SKM-1 (cell line): ENCODE results near the gene STEAP1B.
"Not testable (repeated sequence)": the region's sequence is repeated elsewhere in the genome, so short reads cannot be mapped to it uniquely, and the experiment has no call there.

Experiments
- DNase-seq: peaks from one replicate; lab custom pipeline; 2025; ENCODE audit not compliant: unreplicated experiment; lab: John Stamatoyannopoulos, UW

Gene STEAP1B

DNA sequence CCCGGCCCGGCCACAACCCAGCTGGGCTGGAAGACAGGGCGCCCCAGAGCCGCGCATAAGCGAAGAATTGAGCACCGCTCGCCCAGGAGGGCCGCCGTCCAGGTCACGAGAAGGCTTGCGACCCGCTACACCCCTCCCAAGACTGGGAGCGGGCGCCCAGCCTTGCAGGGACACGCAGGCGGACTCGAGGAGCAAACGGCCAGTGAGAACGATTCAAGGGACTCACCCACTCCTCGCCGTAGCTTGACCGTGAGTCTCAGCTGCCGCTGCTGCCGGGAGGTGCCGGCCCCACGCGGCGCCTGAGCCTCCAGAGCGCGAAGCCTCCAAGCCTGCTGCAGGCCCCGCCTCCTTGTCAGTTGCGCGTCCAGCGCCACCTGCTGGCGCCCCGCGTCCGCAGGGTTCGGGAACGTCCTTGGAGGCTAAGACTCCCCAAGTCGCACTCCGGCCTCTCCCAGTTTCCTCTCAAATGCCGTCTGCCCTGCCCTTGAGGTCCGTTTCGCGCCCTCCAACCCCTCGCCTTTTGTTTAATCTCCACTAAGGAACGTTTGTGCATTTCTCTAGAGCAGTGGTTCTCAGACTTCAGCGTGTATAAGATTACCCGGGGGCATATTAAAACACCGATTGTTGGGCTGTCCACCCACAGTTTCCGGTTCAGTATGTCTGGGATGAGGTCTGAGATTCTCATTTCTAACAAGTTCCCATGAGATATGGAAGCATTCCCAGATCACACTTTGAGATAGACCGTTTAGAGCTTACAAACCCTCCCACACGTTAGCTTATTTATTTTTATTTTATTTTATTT, at the start of gene STEAP1B:
Gene STEAP1B (minus strand): TSS at position 301 of the 802 bp plus-strand sequence. CDS start 5,333 bp downstream, outside the sequence.
- not testable (repeated sequence) for DNase-seq

DNA sequence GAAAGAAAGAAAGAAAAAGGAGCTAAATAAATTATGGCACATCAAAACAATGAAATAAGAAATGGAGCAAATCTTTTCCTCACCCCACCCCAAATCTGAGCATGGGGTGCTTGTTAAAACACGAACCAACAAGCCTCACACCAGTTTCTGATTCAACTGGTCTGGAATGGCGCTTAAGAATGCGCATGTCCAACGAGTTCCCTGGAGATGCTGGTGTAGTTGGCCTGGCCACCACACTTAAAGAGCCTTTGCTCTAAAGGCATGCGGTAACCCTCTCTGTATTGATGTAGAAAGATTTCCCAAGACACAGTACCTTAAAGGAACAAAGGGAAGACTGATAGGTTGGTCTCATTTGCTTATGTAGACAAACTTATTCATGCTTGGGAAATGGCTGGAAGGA, 49.1 kb upstream of the STEAP1B start:
- no peak for DNase-seq

DNA sequence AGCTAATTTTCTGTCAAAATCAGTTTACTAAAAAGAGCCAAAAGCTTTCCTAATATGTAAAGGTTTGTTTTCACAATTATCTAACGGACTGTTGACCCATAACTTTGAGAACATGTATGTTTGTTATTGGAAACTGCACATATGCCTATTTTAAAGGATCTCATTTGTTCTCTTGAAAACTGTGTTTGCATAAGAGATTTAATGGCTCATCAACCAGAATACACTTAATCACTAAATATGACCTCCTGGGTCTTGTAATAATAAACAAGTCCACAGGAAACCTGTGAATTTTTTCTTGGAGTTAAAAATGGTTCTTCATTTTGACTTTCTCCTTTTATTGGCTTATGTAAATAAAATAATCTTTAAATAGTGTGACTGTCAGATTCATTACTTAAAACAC, 48.3 kb upstream of the STEAP1B start:
- DNase-seq, result no peak

DNA sequence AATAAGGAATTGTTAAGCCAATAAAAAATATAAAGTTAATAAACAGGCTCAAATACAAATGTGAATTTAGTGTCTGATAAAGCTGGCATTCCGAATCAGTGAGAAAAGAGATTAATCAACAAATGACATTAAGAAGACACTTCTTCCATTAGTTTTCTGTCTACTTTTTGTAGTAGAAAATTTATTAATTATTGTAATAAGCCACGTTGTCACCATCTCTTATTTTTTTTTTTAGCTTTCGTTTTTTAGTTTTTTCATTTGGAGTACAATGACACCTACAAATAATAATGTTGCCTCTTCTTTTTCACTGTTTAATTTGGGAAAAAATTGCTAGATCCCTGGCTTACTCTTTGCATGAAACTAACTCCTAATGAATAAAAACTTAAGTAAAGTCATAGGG, 46.8 kb upstream of the STEAP1B start:
- DNase-seq, result no peak

DNA sequence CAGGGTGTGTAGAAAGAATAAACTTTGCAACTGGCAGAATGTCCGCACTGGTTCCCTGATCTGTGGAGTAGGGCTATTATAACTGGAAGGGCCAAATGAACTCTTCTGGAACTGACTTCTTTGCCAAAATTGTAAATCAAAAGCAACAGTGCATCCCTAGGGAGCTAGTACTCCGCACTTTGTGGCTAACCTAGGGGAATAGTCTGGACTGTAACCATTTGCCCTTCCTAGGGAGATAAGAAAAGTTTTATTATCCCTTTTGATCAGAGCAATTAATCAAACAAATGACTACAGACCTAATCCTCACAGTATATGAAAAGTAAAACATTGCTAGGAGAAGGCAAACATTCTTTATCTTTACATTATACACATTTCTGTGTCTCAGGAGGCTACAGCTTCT, 45.5 kb upstream of the STEAP1B start:
- DNase-seq, result no peak

DNA sequence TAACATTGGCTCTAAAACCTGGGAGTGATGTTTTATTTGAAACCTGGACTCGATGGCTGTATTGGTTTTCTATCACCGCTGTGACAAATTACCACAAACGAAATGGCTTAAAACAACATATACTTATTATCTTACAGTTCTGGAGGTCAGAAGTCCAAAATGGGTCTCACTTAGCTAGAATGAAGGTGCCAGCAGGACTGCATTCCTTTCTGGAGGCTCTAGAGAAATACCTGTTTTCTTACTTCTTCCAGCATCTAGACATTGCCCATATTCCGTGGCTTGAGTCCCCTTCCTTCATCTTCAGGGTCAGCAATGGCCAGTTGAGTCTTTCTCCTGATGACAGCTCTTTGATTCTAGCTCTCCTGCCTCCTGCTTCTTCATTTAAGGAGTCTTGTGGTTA, 44.3 kb upstream of the STEAP1B start:
- no peak for DNase-seq

DNA sequence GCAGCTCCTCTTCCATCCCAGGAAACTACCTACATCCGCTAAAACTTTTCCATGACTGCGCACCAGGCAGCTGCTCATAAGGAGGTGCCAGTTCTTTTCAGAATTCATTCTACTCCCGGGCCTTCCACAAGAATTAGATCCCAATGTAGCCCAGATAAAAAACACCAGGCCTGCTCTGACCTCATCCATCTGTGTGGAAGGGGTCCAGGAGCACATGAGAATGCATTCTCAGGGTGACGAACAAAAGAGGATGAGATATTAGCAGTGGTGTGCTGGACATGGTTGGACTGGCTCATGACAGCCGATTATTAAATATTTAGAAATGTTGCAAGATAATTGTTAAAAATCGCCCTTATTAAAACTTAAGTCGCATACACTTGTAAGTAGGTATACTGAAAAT, 43.2 kb upstream of the STEAP1B start:
- no peak for DNase-seq

DNA sequence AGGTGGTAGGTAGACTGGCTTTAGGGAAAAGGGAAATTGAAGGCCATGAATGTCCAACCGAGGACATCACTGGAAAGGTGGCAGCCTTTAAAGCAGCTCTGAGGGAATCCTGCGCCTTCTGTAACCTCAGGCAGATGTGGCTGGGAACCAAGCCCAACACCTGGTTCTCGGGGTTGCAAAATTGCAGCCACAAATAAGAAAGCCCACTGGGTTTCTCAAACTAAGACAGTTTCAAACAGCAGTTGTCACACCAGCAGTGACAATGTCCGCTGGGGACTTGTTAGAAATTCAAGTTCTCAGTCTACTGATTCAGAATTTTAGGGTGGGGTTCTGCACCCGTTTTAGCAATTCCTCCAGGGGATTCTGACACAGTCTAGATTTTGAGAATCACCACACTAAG, 42.7 kb upstream of the STEAP1B start:
- DNase-seq, result no peak

DNA sequence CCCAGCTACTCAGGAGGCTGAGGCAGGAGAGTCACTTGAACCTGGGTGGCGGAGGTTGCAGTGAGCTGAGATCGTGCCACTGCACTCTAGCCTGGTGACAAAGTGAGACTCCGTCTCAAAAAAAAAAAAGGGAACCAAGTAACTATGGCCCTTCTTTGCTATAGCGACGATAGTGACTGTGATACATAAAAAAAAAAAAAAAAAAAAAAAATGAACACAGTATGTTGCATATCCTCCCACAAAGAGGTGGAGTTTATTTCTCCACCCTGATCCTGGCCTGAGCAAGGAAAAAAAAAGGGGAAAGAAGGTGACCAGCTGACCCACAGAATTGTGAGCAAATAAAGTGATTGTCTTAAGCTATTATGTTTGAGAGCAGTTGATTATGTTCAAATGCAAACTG, 42.3 kb upstream of the STEAP1B start:
- no peak for DNase-seq

DNA sequence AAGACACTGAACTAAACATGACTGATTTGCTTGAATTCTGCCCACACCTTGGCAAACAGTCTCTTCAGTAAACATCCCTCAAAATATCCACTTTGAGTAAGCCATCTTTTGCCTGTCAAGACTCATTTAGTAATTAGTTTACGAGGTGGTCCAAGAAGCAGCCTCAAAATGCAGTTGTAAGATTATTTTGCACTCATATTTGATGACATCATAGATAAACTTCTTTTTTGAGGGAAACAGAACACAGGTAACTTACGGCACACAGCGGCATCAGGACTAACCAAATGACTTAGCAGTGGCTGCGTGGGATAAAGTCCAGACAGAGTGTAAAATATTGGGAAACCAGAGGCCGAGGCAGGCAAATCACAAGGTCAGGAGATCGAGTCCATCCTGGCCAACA, 41.8 kb upstream of the STEAP1B start:
- DNase-seq, result no peak

DNA sequence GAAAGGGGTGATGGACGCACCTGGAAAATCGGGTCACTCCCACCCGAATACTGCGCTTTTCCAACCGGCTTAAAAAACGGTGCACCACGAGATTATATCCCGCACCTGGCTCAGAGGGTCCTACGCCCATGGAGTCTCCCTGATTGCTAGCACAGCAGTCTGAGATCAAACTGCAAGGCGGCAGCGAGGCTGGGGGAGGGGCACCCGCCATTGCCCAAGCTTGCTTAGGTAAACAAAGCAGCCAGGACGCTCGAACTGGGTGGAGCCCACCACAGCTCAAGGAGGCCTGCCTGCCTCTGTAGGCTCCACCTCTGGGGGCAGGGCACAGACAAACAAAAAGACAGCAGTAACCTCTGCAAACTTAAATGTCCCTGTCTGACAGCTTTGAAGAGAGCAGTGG, 28.5 kb upstream of the STEAP1B start:
- DNase-seq, result not testable (repeated sequence)

DNA sequence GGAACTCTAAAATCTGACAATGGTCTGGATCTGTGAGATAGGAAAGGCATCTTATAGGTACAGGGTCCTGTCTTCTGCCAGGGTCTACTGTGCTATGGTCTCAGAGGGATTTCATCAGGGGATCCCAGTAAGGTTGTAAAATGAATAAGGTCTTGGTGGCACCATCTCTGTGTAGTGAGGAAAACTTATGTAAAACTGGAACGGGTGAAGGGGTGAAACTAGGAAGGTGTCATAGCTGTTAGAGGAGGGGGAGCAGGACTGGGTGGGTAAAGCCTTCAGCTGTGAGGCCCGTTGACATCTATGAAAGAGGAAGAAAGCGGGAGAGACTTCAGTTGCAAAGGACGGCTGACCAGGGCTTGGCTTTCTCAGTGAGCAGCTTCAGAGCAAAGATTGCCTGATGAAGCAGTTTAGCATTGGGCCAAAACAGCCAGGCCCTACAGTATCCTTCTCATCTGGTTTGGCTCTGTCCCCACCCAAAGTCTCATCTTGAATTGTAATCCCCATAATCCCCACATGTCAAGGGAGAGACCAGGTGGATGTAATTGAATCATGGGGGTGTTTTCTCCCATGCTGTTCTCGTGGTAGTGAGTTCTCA, 24.5 kb upstream of the STEAP1B start:
- DNase-seq, result not testable (repeated sequence)

DNA sequence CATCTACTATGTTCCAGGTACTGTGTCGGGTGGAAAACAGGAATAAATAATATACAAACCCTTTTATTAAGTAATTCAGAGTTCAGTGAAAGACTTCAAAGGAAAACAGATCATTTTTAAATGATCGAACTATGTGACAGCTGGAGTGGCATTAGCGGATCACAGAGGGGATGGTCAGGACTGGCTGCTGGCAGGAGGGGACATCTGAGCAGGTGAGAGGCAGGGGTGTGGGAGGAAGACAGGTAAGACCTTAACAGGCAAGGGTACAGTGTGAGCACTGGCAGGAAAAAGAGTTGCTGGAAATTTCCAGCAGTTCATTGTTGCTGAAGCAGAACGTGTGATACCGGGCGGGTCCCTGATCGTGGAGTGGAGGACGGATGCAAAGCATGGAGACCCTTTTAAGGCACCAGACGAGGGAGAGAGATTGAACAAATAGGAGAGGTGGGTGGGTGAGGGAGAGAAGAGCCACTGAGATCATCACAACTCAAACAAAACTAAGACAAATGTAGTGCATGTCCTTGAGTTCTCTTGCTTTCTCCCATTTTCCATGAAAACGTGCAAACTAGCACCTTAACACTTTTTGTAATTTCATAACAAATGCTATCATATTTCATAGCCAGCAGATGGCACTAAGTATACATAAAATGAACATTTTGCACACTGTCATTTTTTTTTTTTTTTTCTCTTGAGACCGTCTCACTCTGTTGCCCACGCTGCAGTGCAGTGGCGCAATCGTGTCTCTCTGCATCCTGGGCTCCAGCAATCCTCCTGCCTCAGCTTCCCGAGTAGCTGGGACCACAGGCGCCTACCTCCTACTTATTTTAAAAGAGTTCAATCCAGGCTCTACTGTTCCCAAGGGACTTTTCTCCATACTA, 23.7 kb upstream of the STEAP1B start:
- not testable (repeated sequence) for DNase-seq

DNA sequence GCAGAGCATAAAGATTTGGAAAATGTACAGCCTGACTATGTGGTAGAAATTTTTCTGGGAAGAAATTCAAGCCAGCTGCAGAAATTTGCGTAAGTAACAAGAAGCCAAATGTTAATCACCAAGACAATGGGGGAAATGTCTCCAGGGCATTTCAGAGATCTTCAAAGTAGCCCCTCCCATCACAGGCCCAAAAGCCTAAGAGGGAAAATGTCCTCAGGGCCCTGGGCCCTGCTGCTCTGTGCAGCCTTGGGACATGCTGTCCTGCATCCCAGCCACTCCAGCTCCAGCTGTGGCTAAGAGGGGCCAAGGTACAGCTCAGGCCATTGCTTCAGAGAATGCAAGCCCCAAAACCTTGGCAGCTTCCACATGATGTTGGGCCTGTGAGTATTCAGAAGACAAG, 19.6 kb upstream of the STEAP1B start:
- not testable (repeated sequence) for DNase-seq

DNA sequence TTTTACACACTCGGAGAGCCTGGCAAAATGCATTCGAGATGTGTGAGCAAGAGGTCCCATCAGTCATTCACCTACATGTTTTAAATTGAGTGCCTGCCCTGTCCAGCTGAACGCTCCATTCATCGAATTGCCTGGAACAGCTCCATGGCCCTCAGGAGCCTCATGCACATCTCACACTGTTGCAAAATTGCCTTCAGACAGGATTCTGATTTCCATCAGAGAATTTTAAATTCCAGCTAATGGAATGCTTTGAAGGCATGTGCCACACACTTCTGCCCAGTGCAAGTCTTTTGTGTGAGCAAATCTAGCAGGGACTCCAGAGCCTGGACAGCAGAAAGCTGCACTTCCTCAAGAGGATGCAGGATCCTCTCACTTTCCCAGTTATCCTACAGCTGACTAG, 17.0 kb upstream of the STEAP1B start:
- DNase-seq, result not testable (repeated sequence)

DNA sequence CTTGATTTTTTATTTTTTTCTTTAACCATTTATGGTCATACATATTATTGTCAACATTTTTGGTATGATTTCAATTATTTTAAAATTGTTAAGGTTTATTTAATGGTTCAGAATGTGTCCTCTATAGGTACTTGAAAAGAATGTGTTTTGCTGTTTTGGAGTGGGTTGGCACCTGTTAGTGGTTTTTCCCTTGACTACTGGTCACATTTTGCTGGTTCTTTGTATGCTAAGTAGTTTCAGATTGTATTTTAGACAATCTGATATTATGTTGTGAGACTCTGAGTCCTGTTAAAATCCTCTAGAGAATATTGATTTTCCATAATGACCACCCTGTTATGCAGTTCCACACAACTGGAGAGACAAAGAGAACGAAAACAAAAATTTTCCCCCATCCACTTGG, 15.0 kb upstream of the STEAP1B start:
- DNase-seq, result not testable (repeated sequence)

DNA sequence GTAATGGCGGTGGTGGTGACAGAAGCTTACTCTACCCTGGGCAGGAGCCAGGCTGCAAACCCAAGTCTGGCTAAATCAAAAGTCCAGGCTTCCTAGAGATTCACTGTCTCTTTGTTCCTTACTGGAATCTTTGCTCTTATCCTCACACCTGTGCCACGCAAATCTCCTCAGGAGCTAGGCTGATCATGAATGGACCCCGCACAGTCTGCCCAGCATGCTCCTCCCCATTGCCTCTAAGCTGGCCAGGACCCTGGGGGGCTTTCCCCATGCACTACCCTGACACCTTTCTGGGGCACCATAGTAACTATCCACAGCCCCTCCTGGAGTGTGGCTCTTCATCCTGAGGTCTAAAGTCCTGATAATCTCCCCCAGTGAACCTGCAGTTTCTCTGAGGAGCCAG, 7.3 kb upstream of the STEAP1B start:
- not testable (repeated sequence) for DNase-seq

DNA sequence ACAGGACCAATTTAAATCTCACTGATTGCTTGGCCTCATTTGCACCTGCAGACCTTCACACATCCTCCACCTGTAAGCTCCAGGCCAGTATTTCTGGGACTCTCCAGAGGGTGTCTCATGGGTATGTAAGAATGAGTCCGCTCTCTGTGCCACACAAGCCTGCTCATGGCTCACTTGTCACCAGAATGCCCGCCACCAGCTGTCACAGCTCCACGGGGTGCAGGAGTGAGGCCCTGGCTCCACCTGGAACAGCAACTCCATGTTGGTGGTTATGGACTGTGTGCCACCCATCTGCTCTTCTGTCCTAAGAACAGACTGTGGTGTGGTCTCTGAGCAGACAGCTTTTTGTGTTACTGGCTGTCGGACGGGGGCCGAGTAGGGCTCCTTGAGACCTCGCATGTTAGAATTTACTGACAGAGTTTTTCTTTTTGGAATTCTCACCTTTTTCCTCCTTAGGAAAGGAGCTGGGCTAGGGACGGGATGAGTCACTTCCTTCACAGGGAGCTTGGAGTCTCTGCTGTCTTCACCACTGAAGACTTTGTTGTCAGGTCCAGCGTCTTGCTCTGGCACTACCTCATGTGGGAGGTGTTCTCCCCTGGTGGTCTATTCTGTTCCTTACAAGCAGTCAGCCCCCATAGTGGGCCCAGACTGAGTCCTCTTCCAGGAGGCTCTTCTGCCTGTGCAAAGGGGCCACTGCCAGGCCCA, 6.5 kb upstream of the STEAP1B start:
- not testable (repeated sequence) for DNase-seq

DNA sequence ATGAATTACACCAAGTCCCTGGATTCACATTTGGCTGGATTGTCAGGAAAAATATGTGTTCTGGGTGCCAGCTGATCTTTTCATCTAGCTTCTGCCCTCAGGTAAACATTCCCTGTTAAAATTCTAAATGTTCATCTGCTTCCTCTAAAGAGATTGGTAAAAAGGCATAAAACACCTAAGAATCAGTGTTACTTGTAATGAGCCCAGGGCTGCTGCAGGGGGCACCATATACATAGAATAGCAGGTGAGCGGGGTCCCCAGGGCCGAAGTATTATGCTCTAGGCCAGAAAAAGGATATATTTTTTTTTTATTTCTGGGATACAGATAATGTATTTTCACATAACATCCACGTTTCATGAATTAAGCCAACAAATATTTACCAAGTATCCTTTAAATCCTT, 4.5 kb upstream of the STEAP1B start:
- DNase-seq, result not testable (repeated sequence)

DNA sequence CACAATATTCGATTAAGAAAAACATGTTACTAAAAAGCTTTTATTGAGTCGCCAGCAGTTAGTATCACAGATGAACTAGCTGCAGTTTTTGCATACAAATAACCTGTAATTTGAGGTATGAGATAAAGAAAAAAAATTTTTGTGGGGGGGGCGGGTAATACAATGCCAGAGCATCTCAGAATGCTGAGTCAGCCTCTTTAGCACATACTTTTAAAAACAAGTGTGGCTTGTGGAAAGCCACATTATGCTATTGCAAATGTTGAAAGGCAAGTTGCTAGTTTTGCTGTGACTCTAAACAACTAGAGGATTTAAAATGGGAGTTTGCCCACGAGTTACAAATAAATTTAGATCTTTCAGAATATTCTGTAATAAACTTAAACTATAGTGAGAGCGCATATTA, 2.1 kb upstream of the STEAP1B start:
- DNase-seq, result not testable (repeated sequence)

DNA sequence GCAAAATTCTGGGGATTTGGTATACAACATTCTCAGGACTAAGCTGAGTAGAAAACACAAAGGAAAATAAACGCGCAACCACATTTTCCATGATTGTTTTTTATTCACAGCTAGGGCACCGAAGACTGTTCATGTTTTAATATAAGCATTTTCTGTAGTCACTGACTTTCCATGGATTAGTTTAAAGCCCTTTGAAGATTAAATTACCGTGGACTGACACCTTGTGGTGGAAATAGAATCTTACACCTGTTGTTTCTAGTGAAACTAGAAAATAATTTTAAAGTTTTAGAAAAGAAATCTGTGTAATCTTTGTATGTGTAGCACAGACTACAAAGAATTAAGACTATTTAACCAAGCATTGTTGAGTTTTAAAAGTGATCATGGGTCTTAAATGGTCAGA, 1.3 kb upstream of the STEAP1B start:
- not testable (repeated sequence) for DNase-seq
